Nephron progenitor cell (in vitro differentiated cells): ENCODE data around the gene ZNF670.

Experiments used
- DNase-seq: peaks from one replicate; pipeline ENCODE4 v3.0.0; 2021
- H3K27ac Mint-ChIP-seq: 2 replicates; pipeline ENCODE4 v1.8.0; 2021; ENCODE audit warnings: mild to moderate bottlenecking, moderate library complexity, mixed read lengths
- H3K27me3 Mint-ChIP-seq: 2 replicates; pipeline ENCODE4 v1.8.0; 2021; ENCODE audit warnings: mild to moderate bottlenecking, low read depth, mixed read lengths; ENCODE audit not compliant: poor library complexity
- H3K36me3 Mint-ChIP-seq: 2 replicates; pipeline ENCODE4 v1.8.0; 2021; ENCODE audit warnings: low read depth, mixed read lengths
- H3K4me1 Mint-ChIP-seq: 2 replicates; pipeline ENCODE4 v1.8.0; 2021; ENCODE audit warnings: mixed read lengths
- H3K4me3 Mint-ChIP-seq: 2 replicates; pipeline ENCODE4 v1.8.0; 2021; ENCODE audit warnings: mild to moderate bottlenecking, moderate library complexity, mixed read lengths
- H3K9me3 Mint-ChIP-seq: 2 replicates; pipeline ENCODE4 v1.8.0; 2021; ENCODE audit warnings: mild to moderate bottlenecking, moderate library complexity, mixed read lengths
- CTCF ChIP-seq: fragments of 200-600 bp; sonication (generic); IDR thresholded peaks from 2 replicates; pipeline ENCODE4 v1.5.0; 2021; ENCODE audit warnings: antibody characterized with exemption

Gene ZNF670

DNA sequence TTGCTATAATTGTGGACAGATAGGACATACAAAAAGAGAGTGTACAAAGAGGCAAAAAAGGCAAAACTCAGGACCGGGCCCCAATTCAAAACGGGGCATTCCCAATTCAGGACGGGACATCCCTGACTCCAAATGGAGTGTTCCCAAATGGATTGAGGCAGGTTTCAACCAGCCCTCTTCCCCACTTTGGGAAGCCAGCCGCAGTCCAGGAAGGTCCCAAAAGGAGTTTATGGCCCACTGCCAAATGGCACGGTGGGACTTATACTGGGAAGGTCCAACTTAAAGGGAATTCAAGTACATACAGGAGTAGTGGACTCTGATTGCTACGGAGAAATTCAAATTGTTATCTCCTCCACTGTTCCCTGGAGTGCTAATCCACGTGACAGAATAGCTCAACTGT, 29.1 kb upstream of the ZNF670 start:
- no peak for DNase-seq
- Mint-ChIP-seq H3K27ac (no peak overlapping the region), H3K27me3 (peaks cover 14% of the 10 kb centered on the region), H3K4me1 (peaks cover 19% of the 10 kb centered on the region), H3K9me3 (peaks cover 75% of the 10 kb centered on the region), H3K36me3 (peaks cover 64% of the 10 kb centered on the region), H3K4me3 (no peak overlapping the region)
- no peak for TF ChIP-seq CTCF

GRCh38 chr1:247105966-247106365, 27.4 kb upstream of the ZNF670 start:
- H3K36me3 Mint-ChIP-seq = peaks cover 80% of the 10 kb centered on the region
- no peak overlapping the region for H3K4me3 Mint-ChIP-seq
- peaks cover 92% of the 10 kb centered on the region for H3K9me3 Mint-ChIP-seq
- H3K27ac Mint-ChIP-seq = no peak overlapping the region
- no peak for TF ChIP-seq CTCF
- no peak for DNase-seq
- peaks cover 15% of the 10 kb centered on the region for H3K4me1 Mint-ChIP-seq
- peaks cover 14% of the 10 kb centered on the region for H3K27me3 Mint-ChIP-seq

- no peak overlapping the region for H3K4me3 Mint-ChIP-seq
- H3K27me3 Mint-ChIP-seq = peaks cover 13% of the 10 kb centered on the region
- peaks cover 85% of the 10 kb centered on the region for H3K36me3 Mint-ChIP-seq
- no peak for TF ChIP-seq CTCF
- peaks cover 96% of the 10 kb centered on the region for H3K9me3 Mint-ChIP-seq
- no peak for DNase-seq
- no peak overlapping the region for H3K27ac Mint-ChIP-seq
- peaks cover 10% of the 10 kb centered on the region for H3K4me1 Mint-ChIP-seq
Measured at GRCh38 chr1:247104965-247105364, 26.4 kb upstream of the ZNF670 start.

GRCh38 chr1:247103859-247104591, 25.4 kb upstream of the ZNF670 start, which contains the start of gene ZNF669:
TSS of gene ZNF669 (minus strand) at chr1:247104356. CDS start at chr1:247104199, 157 bp downstream.
- H3K36me3 Mint-ChIP-seq = peaks cover 85% of the 10 kb centered on the region
- H3K4me3 Mint-ChIP-seq = peak within 1 kb of the TSS; percentile 92
- no peak for TF ChIP-seq CTCF
- peaks cover 10% of the 10 kb centered on the region for H3K27me3 Mint-ChIP-seq
- DNase-seq = peak; percentile 95
- H3K9me3 Mint-ChIP-seq = peaks cover 96% of the 10 kb centered on the region
- H3K4me1 Mint-ChIP-seq = peaks cover 6% of the 10 kb centered on the region
- peak within 1 kb of the TSS; percentile 98 for H3K27ac Mint-ChIP-seq

DNA sequence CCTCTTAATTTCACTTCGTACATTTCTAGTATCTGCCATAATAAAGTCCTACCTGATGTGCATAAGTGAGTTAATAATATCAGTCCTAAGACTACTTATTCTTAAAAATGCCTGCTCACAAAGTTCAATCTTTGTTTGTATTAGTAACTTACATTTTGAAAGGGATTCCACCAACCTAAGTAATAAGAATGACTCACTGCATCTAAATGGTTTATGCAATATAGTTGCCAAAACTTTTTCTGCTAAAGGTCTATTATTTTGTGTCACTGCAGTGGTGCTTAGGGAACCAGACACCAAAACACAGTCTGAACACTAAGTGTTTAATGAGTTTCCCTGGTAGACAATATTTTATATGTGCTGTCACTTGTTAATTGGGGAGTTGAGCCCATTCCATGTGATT, 23.8 kb upstream of the ZNF670 start:
- peaks cover 6% of the 10 kb centered on the region for H3K4me1 Mint-ChIP-seq
- H3K9me3 Mint-ChIP-seq = peaks cover 96% of the 10 kb centered on the region
- TF ChIP-seq CTCF = no peak
- peaks cover 85% of the 10 kb centered on the region for H3K36me3 Mint-ChIP-seq
- no peak for DNase-seq
- H3K4me3 Mint-ChIP-seq = peak overlapping the region; percentile 92
- no peak overlapping the region for H3K27ac Mint-ChIP-seq
- peaks cover 10% of the 10 kb centered on the region for H3K27me3 Mint-ChIP-seq
